Progenitor cell of endocrine pancreas (in vitro differentiated cells): ENCODE measurements around the gene PXDN. TPM values are rescaled to one million over a fixed set of nuclear protein-coding genes. Genes with fewer than 3 reads are reported as not detected.

Experiments
- DNase-seq: peaks from one replicate; pipeline ENCODE4 v3.0.0; 2021; ENCODE audit warnings: low spot score; ENCODE audit not compliant: unreplicated experiment
- H3K27ac Mint-ChIP-seq: 2 replicates; pipeline ENCODE4 v1.8.0; 2021; ENCODE audit warnings: mild to moderate bottlenecking, moderate library complexity, mixed read lengths
- H3K27me3 Mint-ChIP-seq: 2 replicates; pipeline ENCODE4 v1.8.0; 2021; ENCODE audit warnings: mixed read lengths
- H3K36me3 Mint-ChIP-seq: 2 replicates; pipeline ENCODE4 v1.8.0; 2022; ENCODE audit warnings: mixed read lengths; ENCODE audit not compliant: insufficient read depth
- H3K4me1 Mint-ChIP-seq: 2 replicates; pipeline ENCODE4 v1.8.0; 2021; ENCODE audit warnings: low read depth, mixed read lengths
- H3K4me3 Mint-ChIP-seq: 2 replicates; pipeline ENCODE4 v1.8.0; 2021; ENCODE audit warnings: low read depth, mild to moderate bottlenecking, moderate library complexity, mixed read lengths
- H3K9me3 Mint-ChIP-seq: 2 replicates; pipeline ENCODE4 v1.8.0; 2021; ENCODE audit warnings: low read depth, mixed read lengths
- total RNA-seq: library from RNA; stranded (reverse); gene quantifications from 2 replicates; pipeline ENCODE4 v1.2.1, GENCODE V29; 2021
- TF ChIP-seq, protein P1 (sequence below): fragments of 200-600 bp; sonication (generic); IDR thresholded peaks from one replicate; pipeline ENCODE4 v1.5.0; 2021; ENCODE audit warnings: antibody characterized with exemption, mild to moderate bottlenecking; ENCODE audit not compliant: unreplicated experiment

Gene PXDN
- total RNA-seq, 1 donor from 2014 or later: 256 TPM

DNA sequence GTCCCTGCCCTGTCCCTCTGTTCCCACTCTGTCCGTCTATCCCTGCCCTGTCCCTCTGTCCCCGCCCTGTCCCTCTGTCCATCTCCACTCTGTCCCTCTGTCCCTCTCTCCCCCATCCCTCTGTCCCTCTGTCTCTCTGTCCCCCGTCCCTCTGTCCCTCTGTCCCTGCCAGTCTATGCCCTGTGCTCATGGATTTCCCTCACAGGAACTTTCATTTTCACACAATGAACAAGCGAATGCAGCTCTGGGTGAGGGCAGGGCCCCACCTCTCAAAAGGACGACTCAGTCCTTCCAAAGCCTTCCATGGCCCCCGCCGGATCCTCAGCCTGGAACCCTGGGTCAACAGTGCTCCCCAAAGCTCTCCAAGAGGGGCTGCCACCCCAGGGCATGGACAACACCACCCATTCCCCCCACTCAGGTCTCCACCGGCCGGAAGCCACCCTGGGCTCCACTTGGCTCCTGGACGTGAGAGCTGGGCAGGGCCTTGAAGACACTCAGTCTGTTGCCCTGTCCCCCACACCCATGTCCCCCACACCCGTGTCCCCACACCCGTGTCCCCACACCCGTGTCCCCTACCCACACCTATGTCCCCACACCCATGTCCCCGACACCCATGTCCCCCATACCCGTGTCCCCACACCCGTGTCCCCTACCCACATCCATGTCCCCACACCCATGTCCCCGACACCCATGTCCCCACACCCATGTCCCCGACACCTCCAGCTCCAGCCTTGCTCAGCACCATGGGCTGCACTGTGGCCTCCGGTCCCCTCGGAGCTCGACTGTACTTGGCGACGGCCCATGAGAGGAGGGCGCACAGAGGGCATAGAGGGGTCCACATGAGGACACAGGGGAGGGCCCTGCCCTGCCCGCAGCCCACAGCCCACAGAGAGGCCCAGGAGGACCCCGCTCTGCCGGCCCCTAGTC is 156.0 kb downstream of the PXDN start:
- DNase-seq: no peak
- H3K4me3 Mint-ChIP-seq: no peak overlapping the region
- H3K27ac Mint-ChIP-seq: no peak overlapping the region
- peaks cover 6% of the 10 kb centered on the region for H3K4me1 Mint-ChIP-seq
- no peaks in the 10 kb centered on the region for H3K36me3 Mint-ChIP-seq
- H3K27me3 Mint-ChIP-seq: peaks cover 28% of the 10 kb centered on the region
- TF ChIP-seq, protein P1, sequence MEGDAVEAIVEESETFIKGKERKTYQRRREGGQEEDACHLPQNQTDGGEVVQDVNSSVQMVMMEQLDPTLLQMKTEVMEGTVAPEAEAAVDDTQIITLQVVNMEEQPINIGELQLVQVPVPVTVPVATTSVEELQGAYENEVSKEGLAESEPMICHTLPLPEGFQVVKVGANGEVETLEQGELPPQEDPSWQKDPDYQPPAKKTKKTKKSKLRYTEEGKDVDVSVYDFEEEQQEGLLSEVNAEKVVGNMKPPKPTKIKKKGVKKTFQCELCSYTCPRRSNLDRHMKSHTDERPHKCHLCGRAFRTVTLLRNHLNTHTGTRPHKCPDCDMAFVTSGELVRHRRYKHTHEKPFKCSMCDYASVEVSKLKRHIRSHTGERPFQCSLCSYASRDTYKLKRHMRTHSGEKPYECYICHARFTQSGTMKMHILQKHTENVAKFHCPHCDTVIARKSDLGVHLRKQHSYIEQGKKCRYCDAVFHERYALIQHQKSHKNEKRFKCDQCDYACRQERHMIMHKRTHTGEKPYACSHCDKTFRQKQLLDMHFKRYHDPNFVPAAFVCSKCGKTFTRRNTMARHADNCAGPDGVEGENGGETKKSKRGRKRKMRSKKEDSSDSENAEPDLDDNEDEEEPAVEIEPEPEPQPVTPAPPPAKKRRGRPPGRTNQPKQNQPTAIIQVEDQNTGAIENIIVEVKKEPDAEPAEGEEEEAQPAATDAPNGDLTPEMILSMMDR: no peak
- H3K9me3 Mint-ChIP-seq: no peaks in the 10 kb centered on the region

DNA sequence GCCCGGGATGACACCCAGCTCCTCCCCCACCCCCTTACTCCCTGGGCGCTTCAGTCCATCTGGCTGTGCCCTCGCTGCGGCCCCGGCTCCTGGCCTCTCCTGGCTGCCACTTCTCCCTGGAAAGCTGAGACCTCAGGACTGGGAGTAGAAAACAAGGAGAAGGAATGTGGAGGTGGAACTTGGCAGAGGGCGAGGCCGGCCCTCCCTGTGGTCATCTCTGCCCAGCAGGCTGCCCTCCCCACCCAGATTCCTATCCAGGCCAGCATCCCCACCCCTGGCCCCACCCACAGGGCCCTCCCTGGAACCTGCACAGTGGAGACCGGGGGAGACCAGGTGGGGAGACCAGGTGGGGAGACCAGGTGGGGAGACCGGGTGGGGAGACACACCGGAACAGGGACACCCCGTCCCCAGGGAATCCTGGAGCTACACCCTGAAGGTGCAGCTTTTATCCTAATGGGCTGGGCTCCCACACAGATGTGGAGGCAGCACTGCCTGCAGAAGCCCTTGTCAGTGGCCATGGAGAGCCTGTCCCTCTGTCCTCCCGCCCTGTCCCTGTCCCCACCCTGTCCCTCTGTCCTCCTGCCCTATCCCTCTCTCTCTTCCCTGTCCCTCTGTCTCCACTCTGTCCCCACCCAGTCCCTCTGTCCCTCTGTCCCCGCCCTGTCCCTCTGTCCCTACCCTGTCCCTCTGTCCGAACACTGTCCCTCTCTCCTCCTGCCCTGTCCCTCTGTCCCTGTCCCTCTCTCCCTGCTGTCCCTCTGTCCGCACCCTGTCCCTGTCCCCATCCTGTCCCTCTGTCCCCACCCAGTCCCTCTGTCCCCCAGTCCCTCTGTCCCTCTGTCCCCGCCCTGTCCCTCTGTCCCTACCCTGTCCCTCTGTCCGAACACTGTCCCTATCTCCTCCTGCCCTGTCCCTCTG is 157.1 kb downstream of the PXDN start:
- H3K9me3 Mint-ChIP-seq: no peaks in the 10 kb centered on the region

DNA sequence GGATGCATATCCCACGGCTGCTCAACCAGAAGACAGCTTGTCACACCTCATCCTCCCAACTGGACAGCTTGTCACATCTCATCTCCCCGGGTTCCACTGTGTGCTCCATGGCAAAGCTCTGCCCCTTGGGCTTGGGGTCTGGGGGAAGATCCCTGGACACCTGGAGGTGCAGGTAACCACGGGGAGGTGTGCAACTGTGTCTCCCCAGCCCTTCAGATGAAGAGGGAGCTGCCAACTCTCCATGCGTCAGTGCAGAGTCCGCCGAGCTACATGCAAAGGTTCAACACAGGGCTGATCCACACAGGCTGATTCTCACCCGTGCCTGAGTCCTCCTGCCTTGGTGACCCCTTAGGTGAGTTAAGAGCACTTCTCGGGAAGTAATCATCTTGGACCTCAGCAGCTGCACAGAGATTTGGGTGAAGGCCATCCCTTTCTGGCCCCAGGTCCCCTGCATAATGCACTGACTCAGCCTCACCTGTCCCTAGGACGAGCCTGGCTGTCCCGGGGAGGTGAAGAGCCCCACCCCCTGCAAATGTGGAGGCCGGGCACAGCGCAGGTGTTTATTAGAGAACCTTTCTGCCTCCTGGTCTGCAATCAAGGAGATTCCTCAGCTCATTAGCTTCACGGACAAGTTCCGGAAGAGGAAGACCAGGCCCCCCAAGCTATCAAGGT is 157.9 kb downstream of the PXDN start:
- peaks cover 13% of the 10 kb centered on the region for H3K4me1 Mint-ChIP-seq
- H3K27ac Mint-ChIP-seq: no peak overlapping the region
- H3K27me3 Mint-ChIP-seq: peaks cover 36% of the 10 kb centered on the region
- H3K4me3 Mint-ChIP-seq: no peak overlapping the region
- H3K36me3 Mint-ChIP-seq: no peaks in the 10 kb centered on the region
- DNase-seq: no peak
- TF ChIP-seq, protein P1: no peak
- no peaks in the 10 kb centered on the region for H3K9me3 Mint-ChIP-seq

More for the DNA sequence above, 157.1 kb downstream of the PXDN start:
- Mint-ChIP-seq H3K27ac (no peak overlapping the region), H3K36me3 (no peaks in the 10 kb centered on the region), H3K27me3 (peaks cover 33% of the 10 kb centered on the region), H3K4me1 (peaks cover 10% of the 10 kb centered on the region), H3K4me3 (no peak overlapping the region)
- TF ChIP-seq, protein P1: no peak
- DNase-seq: no peak

DNA sequence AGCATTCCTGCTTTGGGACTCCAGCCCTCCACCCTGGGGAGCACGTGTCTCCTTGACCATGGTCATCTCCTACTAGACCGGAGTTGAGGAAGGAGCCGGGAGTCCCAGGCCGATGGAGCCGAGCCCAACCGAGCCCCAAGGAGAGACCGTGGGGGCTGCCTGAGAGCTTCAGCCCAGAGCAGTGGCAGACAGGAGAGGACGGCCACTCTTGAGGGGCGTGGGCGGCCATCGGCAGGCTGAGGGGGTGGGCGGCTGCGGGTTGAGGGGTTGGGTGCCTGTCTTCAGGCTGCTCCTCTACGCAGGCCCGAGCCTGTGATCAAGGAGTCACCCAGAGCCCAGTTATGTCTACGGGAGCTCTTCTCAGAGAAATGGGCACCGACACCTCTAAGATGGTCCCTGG is 158.7 kb downstream of the PXDN start:
- TF ChIP-seq, protein P1: no peak
- no peak for DNase-seq
- Mint-ChIP-seq H3K36me3 (no peaks in the 10 kb centered on the region), H3K27me3 (peaks cover 29% of the 10 kb centered on the region), H3K9me3 (no peaks in the 10 kb centered on the region), H3K4me3 (no peak overlapping the region), H3K27ac (no peak overlapping the region), H3K4me1 (peaks cover 13% of the 10 kb centered on the region)
